H1 (cell line): ENCODE measurements around the gene HPD. TPM values are rescaled to one million over a fixed set of nuclear protein-coding genes. Genes with fewer than 3 reads are reported as not detected.

Experiments
- CTCF ChIA-PET: fragments of 300-600 bp; sonication (Branson Sonifier 250); formaldehyde crosslinking; loops from one replicate; lab custom pipeline; 2021; ENCODE audit not compliant: partially characterized antibody; lab: Charles Lee
- POLR2A ChIA-PET: fragments of 300-600 bp; sonication (Branson Sonifier 250); formaldehyde crosslinking; loops from one replicate; lab custom pipeline; 2021; ENCODE audit warnings: inconsistent platforms; ENCODE audit not compliant: partially characterized antibody; lab: Charles Lee
- DNase-seq, 2 experiments: peaks; one replicate each; pipeline versions ENCODE4 v3.0.0 to v3.0.0-alpha.2; 2010 to 2022; ENCODE audit warnings: low spot score in 2 of 2, low read depth in 1 of 2, mixed read lengths in 1 of 2
- FAIRE-seq: peaks from 2 replicates; lab custom pipeline; 2011; peaks lifted over from hg19 to GRCh38; lab: Jason Lieb, UNC
- H2AFZ ChIP-seq: 2 replicates; pipeline ENCODE4 v1.8.1; 2012; ENCODE audit warnings: low read length, inconsistent platforms
- H2AK5ac ChIP-seq: 2 replicates; pipeline ENCODE4 v1.6.1; 2013; ENCODE audit warnings: low read depth, low read length
- H2BK120ac ChIP-seq: replicated peaks from 2 replicates; pipeline ENCODE3; 2013; ENCODE audit warnings: low read depth, low read length, inconsistent platforms
- H2BK12ac ChIP-seq: 2 replicates; pipeline ENCODE4 v1.6.1; 2013; ENCODE audit warnings: low read depth, low read length
- H2BK15ac ChIP-seq: 2 replicates; pipeline ENCODE4 v1.6.1; 2013; ENCODE audit warnings: low read length
- H2BK20ac ChIP-seq: 2 replicates; pipeline ENCODE4 v1.6.1; 2013; ENCODE audit warnings: low read length
- H2BK5ac ChIP-seq: 2 replicates; pipeline ENCODE4 v1.6.1; 2013; ENCODE audit warnings: low read depth, low read length
- H3K14ac ChIP-seq: 2 replicates; pipeline ENCODE4 v1.6.1; 2013; ENCODE audit warnings: inconsistent platforms; ENCODE audit not compliant: insufficient read length
- H3K18ac ChIP-seq: 2 replicates; pipeline ENCODE4 v1.6.1; 2013; ENCODE audit warnings: low read length; ENCODE audit errors: extremely low read depth
- H3K23ac ChIP-seq: 2 replicates; pipeline ENCODE4 v1.6.1; 2013; ENCODE audit warnings: inconsistent platforms; ENCODE audit not compliant: insufficient read length
- H3K23me2 ChIP-seq: 2 replicates; pipeline ENCODE4 v1.6.1; 2013; ENCODE audit warnings: low read depth, low read length
- H3K27ac ChIP-seq: 2 replicates; pipeline ENCODE4 v1.6.1; 2011; ENCODE audit warnings: low read depth, low read length, inconsistent platforms
- H3K27me3 ChIP-seq, 4 experiments: replicated peaks in 1 of 4; 1 replicate in 1 of 4; 2 replicates in 3 of 4; pipeline versions ENCODE4 v1.6.1 to v1.8.1; 2011 to 2013; ENCODE audit warnings: low read length in 3 of 4, mild to moderate bottlenecking in 3 of 4, inconsistent platforms in 2 of 4, mixed read lengths in 2 of 4, moderate library complexity in 1 of 4; ENCODE audit not compliant: control insufficient read depth in 3 of 4, insufficient read depth in 3 of 4; ENCODE audit errors: extremely low read depth in 1 of 4
- H3K36me3 ChIP-seq, 4 experiments: 2 replicates each; pipeline versions ENCODE4 v1.6.1 to v1.8.1; 2011 to 2013; ENCODE audit warnings: mild to moderate bottlenecking in 4 of 4, low read length in 3 of 4, moderate library complexity in 2 of 4, control low read depth in 1 of 4, inconsistent platforms in 1 of 4; ENCODE audit not compliant: insufficient read depth in 4 of 4, control insufficient read depth in 2 of 4
- H3K4ac ChIP-seq: replicated peaks from 2 replicates; pipeline ENCODE3; 2013; ENCODE audit warnings: low read length, low read depth, mixed read lengths, inconsistent platforms; ENCODE audit not compliant: insufficient read length
- H3K4me1 ChIP-seq, 4 experiments: replicated peaks in 1 of 4; 1 replicate in 1 of 4; 2 replicates in 3 of 4; pipeline versions ENCODE4 v1.6.1 to v1.8.1; 2011 to 2013; ENCODE audit warnings: low read length in 3 of 4, inconsistent platforms in 2 of 4, mixed read lengths in 1 of 4; ENCODE audit not compliant: insufficient read depth in 4 of 4, control insufficient read depth in 3 of 4
- H3K4me2 ChIP-seq, 2 experiments: 2 replicates each; pipeline versions ENCODE4 v1.6.1 to v1.8.1; 2011 to 2013; ENCODE audit warnings: low read depth in 2 of 2, low read length in 2 of 2, control low read depth in 1 of 2, inconsistent platforms in 1 of 2, mild to moderate bottlenecking in 1 of 2; ENCODE audit not compliant: insufficient read depth in 1 of 2
- H3K4me3 ChIP-seq, 4 experiments: fragments of 200-600, 300-600 bp in 1 of 4; sonication (generic), shearing (Covaris generic), sonication (Bioruptor Twin) in 1 of 4; 2 replicates each; pipeline versions ENCODE4 v1.5.1 to v1.8.1; 2011 to 2016; ENCODE audit warnings: low read length in 4 of 4, low read depth in 3 of 4, control low read depth in 2 of 4, inconsistent platforms in 2 of 4, mild to moderate bottlenecking in 2 of 4, mixed read lengths in 1 of 4, moderate library complexity in 1 of 4; ENCODE audit not compliant: insufficient read depth in 2 of 4; ENCODE audit errors: extremely low read depth in 1 of 4
- H3K56ac ChIP-seq: replicated peaks from 2 replicates; pipeline ENCODE3; 2013; ENCODE audit warnings: low read depth, mild to moderate bottlenecking, mixed read lengths, low read length, inconsistent platforms; ENCODE audit not compliant: insufficient read length
- H3K79me1 ChIP-seq: 2 replicates; pipeline ENCODE4 v1.6.1; 2013; ENCODE audit warnings: low read depth, low read length, control low read depth
- H3K79me2 ChIP-seq, 2 experiments: 2 replicates each; pipeline versions ENCODE4 v1.6.1 to v1.8.1; 2012 to 2013; ENCODE audit warnings: low read length in 2 of 2, mild to moderate bottlenecking in 2 of 2, inconsistent platforms in 1 of 2; ENCODE audit not compliant: insufficient read depth in 2 of 2, control insufficient read depth in 1 of 2
- H3K9ac ChIP-seq, 4 experiments: replicated peaks in 1 of 4; 1 replicate in 1 of 4; 2 replicates in 3 of 4; pipeline versions ENCODE4 v1.6.1 to v1.8.1; 2011 to 2013; ENCODE audit warnings: low read depth in 3 of 4, low read length in 3 of 4, control low read depth in 2 of 4, mild to moderate bottlenecking in 2 of 4, moderate library complexity in 2 of 4, inconsistent platforms in 1 of 4; ENCODE audit errors: extremely low read depth in 1 of 4
- H3K9me3 ChIP-seq, 2 experiments: 2 replicates each; pipeline versions ENCODE4 v1.6.1 to v1.8.1; 2012 to 2013; ENCODE audit warnings: mild to moderate bottlenecking in 2 of 2, moderate library complexity in 2 of 2, control low read depth in 1 of 2, inconsistent platforms in 1 of 2, low read depth in 1 of 2, low read length in 1 of 2, mixed read lengths in 1 of 2; ENCODE audit not compliant: insufficient read depth in 2 of 2
- H4K20me1 ChIP-seq, 2 experiments: replicated peaks in 1 of 2; 2 replicates each; pipeline versions ENCODE3 to v1.8.1; 2011 to 2013; ENCODE audit warnings: inconsistent platforms in 2 of 2, low read length in 2 of 2, mild to moderate bottlenecking in 1 of 2; ENCODE audit not compliant: insufficient read depth in 2 of 2, control insufficient read depth in 1 of 2
- H4K5ac ChIP-seq: 2 replicates; pipeline ENCODE4 v1.6.1; 2013; ENCODE audit warnings: low read length, low read depth, mixed read lengths, inconsistent platforms; ENCODE audit not compliant: insufficient read length
- H4K8ac ChIP-seq: 2 replicates; pipeline ENCODE4 v1.8.0; 2013; ENCODE audit warnings: mild to moderate bottlenecking, moderate library complexity, low read length, inconsistent platforms; ENCODE audit not compliant: insufficient read depth; ENCODE audit errors: extremely low read depth
- H4K91ac ChIP-seq: replicated peaks from 2 replicates; pipeline ENCODE3; 2013; ENCODE audit warnings: low read length, mixed read lengths, inconsistent platforms; ENCODE audit not compliant: insufficient read length
- CREB1 ChIP-seq: IDR thresholded peaks from 2 replicates; pipeline ENCODE4 v1.6.1; 2012; ENCODE audit warnings: inconsistent platforms
- CTCF ChIP-seq, 3 experiments: IDR thresholded peaks; 1 replicate in 2 of 3; 2 replicates in 1 of 3; pipeline versions ENCODE4 v1.5.1 to v1.6.1; 2011; ENCODE audit warnings: low read length in 3 of 3, mild to moderate bottlenecking in 3 of 3, inconsistent platforms in 2 of 3, low read depth in 1 of 3, moderate library complexity in 1 of 3; ENCODE audit not compliant: insufficient read depth in 1 of 3; ENCODE audit errors: control extremely low read depth in 1 of 3
- EP300 ChIP-seq, 2 experiments: IDR thresholded peaks; 1 replicate in 1 of 2; 2 replicates in 1 of 2; pipeline ENCODE4 v1.6.1; 2011 to 2012; ENCODE audit warnings: low read depth in 2 of 2, low read length in 2 of 2, mild to moderate bottlenecking in 2 of 2, borderline replicate concordance in 1 of 2, inconsistent platforms in 1 of 2, moderate library complexity in 1 of 2
- TAF7 ChIP-seq: optimal IDR thresholded peaks from 2 replicates; pipeline ENCODE3; 2011; ENCODE audit warnings: low read depth, mild to moderate bottlenecking, inconsistent platforms, low read length, moderate library complexity, borderline replicate concordance
- TEAD4 ChIP-seq: IDR thresholded peaks from 2 replicates; pipeline ENCODE4 v1.6.1; 2012; ENCODE audit warnings: low read depth, low read length, inconsistent platforms, mixed read lengths
- WGBS, 2 experiments: shearing (Covaris generic) in 1 of 2; methylation state at CpG; one replicate each; pipeline versions ENCODE4 v1.1.6 to v1.1.7; 2013 to 2015; ENCODE audit warnings: low lambda C conversion rate in 2 of 2, mixed read lengths in 2 of 2, inconsistent platforms in 1 of 2, low coverage in 1 of 2, missing lambda C conversion rate in 1 of 2; ENCODE audit not compliant: insufficient replicate concordance in 2 of 2, insufficient coverage in 1 of 2, insufficient read length in 1 of 2; ENCODE audit errors: extremely low coverage in 1 of 2, missing lambda C conversion rate in 1 of 2; 5-methylcytosine and 5-hydroxymethylcytosine counted together
- polyA plus RNA-seq, 7 experiments: library from polyadenylated mRNA; depleted of rRNA in 3 of 7; stranded (reverse) in 5 of 7; unstranded in 2 of 7; fragments of >200 nt in 5 of 7; fragments of 200-250 nt in 2 of 7; gene quantifications; 1 replicate in 5 of 7; 2 replicates in 1 of 7; 4 replicates in 1 of 7; pipeline versions ENCODE4 v1.2.1 to v1.2.3, GENCODE V29; 2011 to 2013; ENCODE audit warnings: missing spikeins in 2 of 7, mixed read lengths in 2 of 7
- total RNA-seq: library from RNA; stranded (reverse); fragmentation: NEBNext Ultra II Directional; extraction: Animal tissue kit (Norgen Biotek cat#: 25700); gene quantifications from 2 replicates; pipeline ENCODE4 v1.2.1, GENCODE V29; 2021

Gene HPD
- total and polyA plus RNA-seq, 2 of the 8 experiments (the other 6 are each of a cell fraction or from before 2014, with no cell fraction given) = 0.48 to 0.56 TPM

- no peak overlapping the region for H3K14ac ChIP-seq
- peaks cover 9% of the 10 kb centered on the region for H3K23me2 ChIP-seq
- H2BK5ac ChIP-seq = peak overlapping the region; percentile 93; the same call in 1 of the 2 replicates
- no peak overlapping the region for H4K5ac ChIP-seq
- H3K18ac ChIP-seq = no peak overlapping the region
- WGBS, 2 experiments = 80% methylated on average over 25 of the region's 25 CpGs; no CpG with 5 or more reads in 1 of the 2 experiments
- DNase-seq (no peak), FAIRE-seq (no peak)
- H2BK120ac ChIP-seq = no peak overlapping the region
- 0 out of 2 replicates have a peak overlapping the region, but pooled peaks have one; percentile 12 for H2BK15ac ChIP-seq
- peaks cover 0 to 36% of the 10 kb centered on the region in 2 experiments; a peak in 2 of 4 replicates for H3K79me2 ChIP-seq
- H3K9me3 ChIP-seq = no peaks in the 10 kb centered on the region
- POLR2A ChIA-PET = interaction anchor here (0.7 to 27.9 kb wide), 4 partner anchors 13 to 283 kb away, joined by 3 to 958 read pairs (median 26); partner anchors contain the start of genes RHOF and SETD1B
- no peak for TF ChIP-seq CREB1
- TF ChIP-seq CTCF (IDR thresholded peaks at IDR 0.05; ENCODE audit: control extremely low read depth in 1 of 3, insufficient read depth in 1 of 3, low read depth in 1 of 3, low read length in 3 of 3) = no peak
- TF ChIP-seq TEAD4 = no peak
- TF ChIP-seq EP300 (IDR thresholded peaks at IDR 0.05; ENCODE audit: borderline replicate concordance in 1 of 2, low read depth in 2 of 2, low read length in 2 of 2) = no peak
- no peak for TF ChIP-seq TAF7
- H3K36me3 ChIP-seq = peaks cover 4 to 56% (median 26%) of the 10 kb centered on the region in 4 experiments
- no peak overlapping the region for H3K27ac ChIP-seq
- H4K20me1 ChIP-seq = peaks cover 0 to 10% of the 10 kb centered on the region in 2 experiments
- no peak overlapping the region for H4K91ac ChIP-seq
- no peak overlapping the region for H3K56ac ChIP-seq
- no peak overlapping the region for H2AK5ac ChIP-seq
- no peak overlapping the region for H3K9ac ChIP-seq
- H3K4me1 ChIP-seq = peaks cover 4 to 23% (median 14%) of the 10 kb centered on the region in 4 experiments
- H3K4me3 ChIP-seq = peak overlapping the region; percentile 70 to 83 (median 76); a peak in 5 of 8 replicates
- H2AFZ ChIP-seq = no peak overlapping the region
- no peak overlapping the region for H4K8ac ChIP-seq
- no peak overlapping the region for H2BK20ac ChIP-seq
- CTCF ChIA-PET = interaction anchor here (1.0 to 12.0 kb wide), 9 partner anchors 11 to 38 kb away, joined by 3 to 363 read pairs (median 16); partner anchors contain the start of gene RHOF
- H3K27me3 ChIP-seq = no peaks in the 10 kb centered on the region
- H3K79me1 ChIP-seq = peaks cover 10% of the 10 kb centered on the region
- no peak overlapping the region for H3K4ac ChIP-seq
- no peak overlapping the region for H2BK12ac ChIP-seq
- H3K4me2 ChIP-seq = peak overlapping the region; percentile 88 to 97
- no peak overlapping the region for H3K23ac ChIP-seq
Measured at GRCh38 chr12:121812921-121813896, 45.5 kb downstream of the HPD start.
